Measurements from ENCODE around the gene ZMYND8. TPM values are rescaled to one million over a fixed set of nuclear protein-coding genes. Genes with fewer than 3 reads are reported as not detected.

Gene ZMYND8
- total RNA-seq, 4 donors from 2014 or later = 29.7 to 42.4 (median 30.9) TPM

- Histone ChIP-seq H3K27ac (peak overlapping the region in 1 of 3 donors; percentile 80), H3K4me3 (replicated peaks in 1 of 3) (no peak overlapping the region), H3K4me1 (peaks cover 16 to 62% of the 10 kb centered on the region in 2 donors), H3K36me3 (no peaks in the 10 kb centered on the region), H3K27me3 (no peaks in the 10 kb centered on the region), H3K9me3 (no peaks in the 10 kb centered on the region)
- 82 to 93% methylated on average over 3 of the region's 3 CpGs for WGBS, 2 donors
- intact Hi-C loops (cut with DNase I) = no loop called here
- no peak for DNase-seq
- no peak for TF ChIP-seq CTCF (IDR thresholded peaks at IDR 0.05)
- TF ChIP-seq POLR2A (IDR thresholded peaks at IDR 0.05) = no peak
These were observed 26.4 kb downstream of the ZMYND8 start for GRCh38 chr20:47330071-47330470.

GRCh38 chr20:47328129-47328528 is 28.4 kb downstream of the ZMYND8 start:
- intact Hi-C loops (cut with DNase I) = no loop called here
- H3K4me3 ChIP-seq (replicated peaks in 1 of 3) = no peak overlapping the region
- no peak for TF ChIP-seq CTCF (IDR thresholded peaks at IDR 0.05)
- no peak for TF ChIP-seq POLR2A (IDR thresholded peaks at IDR 0.05)
- WGBS, 2 donors = 93 to 95% methylated on average over 1 of the region's 1 CpG
- H3K27ac ChIP-seq = peak overlapping the region; percentile 2 to 80 (median 53)
- no peaks in the 10 kb centered on the region for H3K27me3 ChIP-seq
- H3K36me3 ChIP-seq = no peaks in the 10 kb centered on the region
- H3K9me3 ChIP-seq = no peaks in the 10 kb centered on the region
- no peak for DNase-seq
- H3K4me1 ChIP-seq = peaks cover 22 to 57% of the 10 kb centered on the region in 2 donors

- Histone ChIP-seq H3K9me3 (no peaks in the 10 kb centered on the region), H3K27ac (peak overlapping the region; percentile 2 to 80 (median 53)), H3K36me3 (no peaks in the 10 kb centered on the region), H3K4me1 (peaks cover 26 to 57% of the 10 kb centered on the region in 2 donors), H3K27me3 (no peaks in the 10 kb centered on the region), H3K4me3 (replicated peaks in 1 of 3) (no peak overlapping the region)
- TF ChIP-seq POLR2A (IDR thresholded peaks at IDR 0.05) = no peak
- no peak for TF ChIP-seq CTCF (IDR thresholded peaks at IDR 0.05)
- 97 to 99% methylated on average over 7 of the region's 7 CpGs for WGBS, 2 donors
- intact Hi-C loops (cut with DNase I) = no loop called here
- DNase-seq = no peak
These were observed 28.8 kb downstream of the ZMYND8 start for GRCh38 chr20:47327711-47328110.

GRCh38 chr20:47326658-47327268 is 29.7 kb downstream of the ZMYND8 start:
- peak overlapping the region in 2 of 3 donors; percentile 53 to 61 for H3K27ac ChIP-seq
- H3K36me3 ChIP-seq = no peaks in the 10 kb centered on the region
- peaks cover 32 to 65% of the 10 kb centered on the region in 2 donors for H3K4me1 ChIP-seq
- H3K9me3 ChIP-seq = no peaks in the 10 kb centered on the region
- intact Hi-C loops (cut with DNase I) = no loop called here
- no peak overlapping the region for H3K4me3 ChIP-seq (replicated peaks in 1 of 3)
- TF ChIP-seq CTCF (IDR thresholded peaks at IDR 0.05) (no peak), POLR2A (IDR thresholded peaks at IDR 0.05) (no peak)
- no peak for DNase-seq
- no peaks in the 10 kb centered on the region for H3K27me3 ChIP-seq
- WGBS, 2 donors = 65 to 71% methylated on average over 10 of the region's 10 CpGs

GRCh38 chr20:47325242-47325641 is 31.3 kb downstream of the ZMYND8 start:
- Histone ChIP-seq H3K9me3 (no peaks in the 10 kb centered on the region), H3K27ac (peak overlapping the region in 2 of 3 donors; percentile 99 to 100), H3K4me1 (peaks cover 47 to 80% of the 10 kb centered on the region in 2 donors), H3K27me3 (no peaks in the 10 kb centered on the region), H3K4me3 (replicated peaks in 1 of 3) (no peak overlapping the region), H3K36me3 (no peaks in the 10 kb centered on the region)
- DNase-seq = no peak
- intact Hi-C loops (cut with DNase I) = no loop called here
- no peak for TF ChIP-seq POLR2A (IDR thresholded peaks at IDR 0.05)
- peak in 1 of 6 experiments; percentile 2 for TF ChIP-seq CTCF (IDR thresholded peaks at IDR 0.05)
- WGBS, 2 donors = 89 to 90% methylated on average over 6 of the region's 6 CpGs

Measured in thyroid gland (tissue), 4 donors.